NCI-H1417 (cell line): Measurements from ENCODE around the gene NELL1.

Experiments
- DNase-seq, 3 experiments: peaks; one replicate each; lab custom pipeline; 2025; lab: John Stamatoyannopoulos, UW

The NELL1 gene

GRCh38 chr11:20873054-20873453 lies 203.7 kb downstream of the NELL1 start:
- DNase-seq, result peak; percentile 62 to 89 (median 88)

- no peak for DNase-seq
Measured at GRCh38 chr11:20874358-20874757, 205.0 kb downstream of the NELL1 start.

DNA sequence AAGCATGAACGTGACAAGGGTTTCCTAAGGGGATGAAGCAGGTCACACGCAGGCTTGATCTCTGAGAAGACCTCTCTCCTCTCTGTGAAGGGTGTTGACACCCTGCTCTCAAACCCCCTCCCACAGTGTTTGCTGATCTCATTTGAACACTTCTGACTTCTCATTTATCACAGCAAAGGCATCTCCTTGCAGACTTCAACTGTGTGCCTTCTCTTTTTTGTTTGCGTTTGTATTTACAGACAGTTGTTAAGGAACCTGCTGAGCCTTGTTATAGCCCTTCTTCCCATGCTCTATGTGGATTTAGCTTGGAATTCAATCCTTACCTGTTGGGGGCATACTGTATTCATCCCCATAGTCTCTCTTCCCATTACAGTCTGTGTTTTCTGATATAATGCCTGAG lies 206.5 kb downstream of the NELL1 start:
- DNase-seq, result peak in 1 of 3 experiments; percentile 11

- no peak for DNase-seq
Measured at GRCh38 chr11:20876738-20877137, 207.4 kb downstream of the NELL1 start.

DNA sequence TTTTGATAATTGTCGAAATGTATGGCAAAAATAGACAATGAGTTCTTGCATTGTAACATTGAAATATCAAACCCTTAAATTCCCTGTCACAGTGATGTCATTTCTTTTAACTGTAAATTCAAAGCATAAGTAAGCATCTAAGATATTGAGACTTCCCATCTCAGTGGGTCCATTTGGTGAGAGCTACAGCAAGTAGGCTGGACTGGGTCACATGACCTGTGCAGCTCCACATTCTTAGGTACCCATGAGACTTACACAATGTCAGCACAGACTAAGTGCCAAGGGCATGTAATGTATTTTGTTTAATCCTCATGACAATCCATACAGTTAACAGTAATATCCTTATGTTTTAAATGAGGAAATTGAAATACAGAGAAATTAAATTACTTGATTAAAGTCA lies 210.7 kb downstream of the NELL1 start:
- DNase-seq, result no peak

GRCh38 chr11:20881328-20882079 lies 212.1 kb downstream of the NELL1 start:
- DNase-seq, result peak in 2 of 3 experiments; percentile 8 to 25

DNA sequence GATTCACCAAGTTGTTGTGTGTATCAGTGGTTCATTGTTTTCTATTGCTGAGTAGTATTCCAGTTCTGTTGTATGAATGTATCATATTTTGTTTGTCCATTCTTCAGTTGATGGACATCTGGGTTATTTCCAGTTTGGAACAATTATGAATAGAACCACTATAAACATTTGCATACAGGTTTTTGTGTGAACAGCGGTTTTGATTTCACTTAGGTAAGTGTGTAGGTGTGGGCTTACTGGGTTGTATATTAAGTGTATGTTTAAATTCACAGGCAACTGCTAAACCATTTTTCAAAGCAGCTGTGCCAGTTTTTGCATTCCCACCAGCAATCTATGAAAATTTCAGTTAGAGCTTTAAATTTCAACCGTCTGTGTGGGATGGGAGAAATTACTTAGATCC lies 217.8 kb downstream of the NELL1 start:
- no peak for DNase-seq

- DNase-seq, result no peak
Measured at GRCh38 chr11:20894296-20894695, 224.9 kb downstream of the NELL1 start.

DNA sequence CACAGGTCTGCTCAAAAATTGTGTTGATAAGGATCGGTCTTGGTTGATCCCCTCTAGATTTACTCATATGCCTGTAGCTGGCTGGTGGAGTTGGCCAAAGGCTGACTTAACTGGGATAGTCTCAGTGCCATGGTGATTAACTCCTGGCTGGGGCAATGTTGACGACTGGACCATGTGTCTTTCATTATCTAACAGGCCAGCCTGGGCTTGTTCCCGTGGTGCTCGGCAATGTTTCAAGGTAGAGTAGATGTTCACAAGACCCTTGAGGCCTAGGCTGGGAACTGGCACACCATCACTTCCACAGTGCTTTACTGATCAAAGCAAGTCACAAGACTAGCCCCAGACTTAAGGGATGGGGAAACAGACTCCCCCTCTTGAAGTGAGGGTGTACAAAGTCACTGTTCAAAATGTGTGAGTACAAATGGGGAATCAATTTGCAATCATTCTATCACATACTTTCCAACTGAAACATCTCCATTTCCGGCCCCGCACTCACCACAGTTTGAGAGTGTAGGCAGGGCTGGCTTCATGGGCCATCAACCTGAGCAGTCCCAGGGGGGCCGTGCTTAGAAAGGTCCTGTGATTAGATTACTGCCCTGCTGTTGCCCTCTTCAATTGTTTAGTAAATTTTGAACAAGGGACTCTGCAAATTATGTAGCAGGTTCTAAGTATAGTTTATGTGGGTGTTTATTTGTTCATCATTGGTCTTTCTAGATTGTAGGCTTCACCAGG lies 240.8 kb downstream of the NELL1 start:
- DNase-seq, result no peak

DNA sequence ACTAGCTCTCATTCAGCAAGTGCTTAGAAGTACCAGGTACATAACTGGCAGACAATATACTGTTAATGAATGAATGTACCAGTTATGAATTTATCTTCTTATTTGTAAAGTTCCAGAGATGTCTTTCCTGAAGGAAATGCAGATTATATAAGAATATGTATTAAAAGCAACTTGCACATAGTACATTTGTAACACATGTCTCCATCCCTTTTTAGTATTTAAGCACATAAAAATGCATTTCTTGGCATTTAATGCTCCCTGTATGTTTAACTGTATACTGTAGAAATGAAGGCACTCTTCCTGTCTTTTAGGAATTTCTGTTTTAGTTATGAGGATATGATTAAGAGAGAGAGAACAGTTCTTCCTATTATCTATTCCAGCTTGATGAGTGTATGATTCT lies 241.3 kb downstream of the NELL1 start:
- no peak for DNase-seq

GRCh38 chr11:20912065-20912821 lies 242.9 kb downstream of the NELL1 start:
- peak in 1 of 3 experiments; percentile 28 for DNase-seq

GRCh38 chr11:20912922-20913512 lies 243.6 kb downstream of the NELL1 start:
- peak in 2 of 3 experiments; percentile 33 to 78 for DNase-seq

- DNase-seq, result no peak
Measured at GRCh38 chr11:20917306-20917705, 247.9 kb downstream of the NELL1 start.

DNA sequence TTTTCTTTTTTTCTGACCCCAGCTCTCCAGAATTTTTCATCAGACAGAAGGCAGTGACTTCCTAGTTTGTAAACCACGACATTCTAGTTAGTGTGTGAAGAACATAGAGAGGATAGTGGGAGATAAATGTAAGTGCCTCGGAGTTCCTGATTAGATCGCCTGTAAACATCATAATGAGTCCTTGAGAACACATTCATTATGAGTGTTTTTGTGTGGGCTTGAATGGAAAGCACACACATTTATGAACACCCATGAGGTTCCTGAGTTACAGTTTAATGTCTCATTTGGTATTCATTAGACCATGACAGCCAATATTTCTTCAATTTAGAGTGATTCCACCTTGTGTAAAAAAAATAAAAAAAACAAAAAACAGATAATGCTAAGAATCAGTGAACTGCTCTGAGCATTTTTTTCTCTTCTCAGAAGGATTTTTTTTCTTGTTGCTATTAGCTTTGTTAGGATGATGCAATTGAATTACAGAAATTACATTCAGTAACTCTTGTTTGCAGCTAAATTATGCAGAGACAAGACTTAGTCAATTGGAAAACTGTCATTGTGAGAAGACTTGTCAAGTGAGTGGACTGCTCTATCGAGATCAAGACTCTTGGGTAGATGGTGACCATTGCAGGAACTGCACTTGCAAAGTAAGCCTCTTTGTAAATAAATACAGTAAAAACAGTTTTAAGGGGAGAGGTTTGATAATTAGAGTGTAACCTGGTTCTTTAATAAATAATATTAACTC lies 257.6 kb downstream of the NELL1 start:
- DNase-seq, result peak; percentile 44 to 89 (median 83)

- no peak for DNase-seq
Measured at GRCh38 chr11:20931029-20931428, 261.6 kb downstream of the NELL1 start.

- no peak for DNase-seq
Measured at GRCh38 chr11:20933086-20933485, 263.7 kb downstream of the NELL1 start.

DNA sequence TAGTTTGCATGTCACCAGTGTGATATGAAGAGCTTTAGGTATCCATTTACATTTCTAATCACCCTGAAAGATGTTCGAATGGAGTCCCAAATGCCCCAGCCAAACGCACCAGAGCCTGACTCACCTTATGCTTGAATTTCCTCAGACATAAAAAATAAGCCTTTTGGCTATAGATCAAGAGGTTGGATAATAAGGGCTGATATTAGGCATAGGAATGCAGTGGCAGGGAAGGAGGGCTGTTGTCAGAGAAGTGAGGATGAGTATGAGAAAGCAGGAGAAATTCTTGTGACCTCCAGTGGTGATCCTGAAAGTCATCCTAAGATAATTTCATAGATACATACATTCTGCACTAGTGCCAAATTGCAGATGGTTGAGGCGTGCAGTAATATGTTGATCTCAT lies 264.6 kb downstream of the NELL1 start:
- no peak for DNase-seq

DNA sequence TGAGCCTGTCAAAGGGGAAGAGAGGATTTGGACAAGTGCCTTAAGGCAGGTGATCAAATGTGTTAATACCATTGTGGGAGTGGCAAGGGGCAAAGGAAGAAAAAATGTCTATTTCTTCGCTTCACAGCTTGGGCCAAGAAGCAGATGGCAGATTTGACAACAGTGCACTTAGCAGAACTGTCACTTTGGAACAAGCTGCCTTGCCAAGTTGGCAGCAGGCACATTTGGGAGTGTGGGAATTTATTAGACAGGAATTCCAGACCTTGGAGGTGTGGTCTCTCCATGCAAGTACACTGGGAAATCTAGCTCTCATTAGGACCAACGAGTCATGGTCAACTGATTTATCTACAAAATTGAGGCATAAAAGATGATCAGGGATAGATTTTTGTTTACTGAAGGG lies 265.1 kb downstream of the NELL1 start:
- DNase-seq, result no peak

DNA sequence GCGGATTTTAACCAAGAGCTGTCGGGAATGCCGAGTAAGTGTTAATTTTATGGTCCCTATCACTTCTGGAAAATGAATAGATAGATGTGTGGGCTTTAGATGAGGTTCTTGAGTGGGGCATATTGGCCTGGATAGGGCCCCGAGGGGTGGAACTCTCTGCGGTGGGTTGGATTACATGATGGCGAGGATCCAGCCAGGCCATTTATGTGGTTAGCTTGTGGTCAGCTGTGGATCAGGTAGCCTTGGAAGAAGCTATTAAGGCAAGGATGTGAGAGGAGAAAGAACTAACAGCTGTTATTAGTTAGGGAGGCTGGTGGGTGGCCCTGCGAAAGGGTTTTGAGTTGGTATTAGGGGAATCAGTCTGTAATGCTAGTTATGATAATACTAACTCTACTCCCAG lies 268.4 kb downstream of the NELL1 start:
- DNase-seq, result no peak

DNA sequence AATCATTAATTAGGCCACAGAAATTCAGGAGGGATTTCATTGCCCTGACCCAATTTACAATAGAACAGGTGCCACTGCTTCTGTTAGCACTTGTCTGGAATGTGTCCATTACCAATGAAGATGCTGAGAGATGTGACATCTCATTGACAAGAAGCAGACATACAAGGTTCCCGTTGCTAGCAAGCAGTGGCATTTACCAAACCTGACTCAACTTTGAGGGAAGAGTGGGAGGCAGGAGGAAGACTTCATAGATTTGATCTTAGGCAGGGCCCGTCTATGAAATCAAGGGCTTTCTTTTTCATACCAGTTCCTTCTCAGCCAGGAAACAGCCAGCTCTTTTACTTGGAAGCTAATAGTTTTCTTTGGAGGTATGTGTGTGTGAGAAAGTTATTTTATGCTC lies 280.2 kb downstream of the NELL1 start:
- DNase-seq, result no peak

- DNase-seq, result no peak
Measured at GRCh38 chr11:20962581-20962980, 293.2 kb downstream of the NELL1 start.

DNA sequence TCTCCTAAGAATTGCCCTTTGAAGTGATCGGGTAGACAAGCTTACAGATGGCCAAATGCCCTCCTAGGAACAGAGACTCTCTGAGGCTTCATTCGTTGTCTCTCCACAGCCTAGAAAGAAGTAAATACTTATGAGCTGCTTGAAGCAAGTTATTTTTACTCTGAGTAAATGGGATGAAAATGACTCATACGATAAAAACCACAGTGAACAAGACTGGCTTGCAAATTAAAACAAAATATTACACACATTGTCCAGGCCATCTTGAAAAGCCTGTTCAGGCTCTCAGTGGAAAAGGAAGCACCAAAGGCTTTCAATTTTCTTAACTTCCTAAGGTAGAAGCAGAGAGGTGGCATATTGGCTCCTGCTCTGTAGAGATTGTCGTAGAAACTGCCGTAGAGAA lies 294.2 kb downstream of the NELL1 start:
- DNase-seq, result no peak
